ENCODE results near the gene GALNT2.

GALNT2 gene

DNA sequence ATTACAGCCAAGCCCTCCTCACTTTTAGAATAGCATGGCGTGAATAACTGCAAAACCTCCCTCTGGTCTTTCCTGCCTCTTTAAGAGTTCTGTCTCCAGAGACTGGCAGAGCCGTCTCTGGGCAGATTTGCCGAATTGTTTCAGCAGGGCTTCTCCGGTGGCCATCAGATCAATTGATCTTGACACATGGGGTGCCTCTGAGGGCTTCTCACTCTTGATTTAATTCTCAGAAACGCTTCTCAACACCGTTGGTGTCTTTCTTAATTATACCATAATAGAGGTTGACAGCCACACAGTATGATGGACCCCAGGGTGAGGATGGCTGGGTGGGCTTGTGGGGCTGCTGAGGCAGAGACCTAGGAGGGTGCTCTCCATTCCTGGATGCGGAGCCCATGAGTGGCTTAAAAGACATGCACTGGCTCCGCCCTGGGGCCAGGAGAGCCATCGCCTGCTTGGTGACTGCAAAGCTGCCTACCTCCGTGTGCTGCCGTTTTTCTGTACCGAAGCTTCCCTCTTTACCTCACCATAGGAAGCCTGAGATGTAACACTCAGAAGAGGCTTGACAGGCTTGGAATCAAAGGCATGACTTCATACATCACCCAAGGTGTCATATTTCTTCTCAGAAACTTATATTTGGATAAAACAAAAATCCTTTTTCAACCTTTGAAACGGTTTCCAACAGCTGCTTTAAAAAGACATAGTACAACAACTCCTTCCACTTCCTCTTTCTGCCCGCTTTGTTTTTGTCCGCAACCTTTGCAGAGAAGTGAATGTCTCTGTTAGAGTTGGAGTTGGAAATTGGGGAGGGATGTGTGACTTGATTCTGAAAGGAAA is 82.9 kb downstream of the GALNT2 start:
- Histone ChIP-seq H3K9me3 (ENCODE audit: control insufficient read depth in 1 of 2, low read length in 2 of 2) (no peaks in the 10 kb centered on the region), H3K36me3 (ENCODE audit: control insufficient read depth in 1 of 2, insufficient read depth in 2 of 2, low read length in 2 of 2) (peaks cover 0 to 4% of the 10 kb centered on the region in 2 donors), H3K4me1 (ENCODE audit: control insufficient read depth in 1 of 2, insufficient read depth in 2 of 2, low read length in 2 of 2) (peaks cover 32 to 53% of the 10 kb centered on the region in 2 donors), H3K4me3 (ENCODE audit: low read depth in 1 of 2, low read length in 2 of 2) (no peak overlapping the region), H3K9ac (ENCODE audit: low read depth in 1 of 2, low read length in 2 of 2) (no peak overlapping the region), H3K27me3 (ENCODE audit: control insufficient read depth in 1 of 2, insufficient read depth in 2 of 2, low read length in 2 of 2) (no peaks in the 10 kb centered on the region), H3K27ac (ENCODE audit: low read depth, low read length) (no peak overlapping the region)

DNA sequence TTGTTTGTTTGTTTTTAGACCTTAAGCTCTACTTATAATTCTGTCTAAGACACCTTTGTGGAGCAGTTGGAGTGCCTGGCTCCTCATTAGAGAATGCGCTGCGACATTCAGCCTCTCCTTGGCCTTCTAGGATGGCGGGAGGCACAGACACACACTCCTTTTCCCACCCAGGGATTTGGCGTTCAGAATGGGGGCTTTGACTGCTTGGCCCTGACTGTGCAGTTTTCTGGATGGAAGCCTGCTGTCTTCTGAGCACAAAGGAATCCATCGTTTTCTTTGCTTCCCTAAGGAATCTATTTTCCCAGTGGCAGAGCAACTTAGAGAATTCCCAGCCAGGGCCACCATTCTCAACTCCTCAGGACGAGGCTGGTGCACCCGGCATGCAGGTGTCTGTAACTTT is 83.6 kb downstream of the GALNT2 start:
- no peak overlapping the region for H3K9ac ChIP-seq (ENCODE audit: low read depth in 1 of 2, low read length in 2 of 2)
- H3K27me3 ChIP-seq (ENCODE audit: control insufficient read depth in 1 of 2, insufficient read depth in 2 of 2, low read length in 2 of 2) = no peaks in the 10 kb centered on the region
- no peak overlapping the region for H3K4me3 ChIP-seq (ENCODE audit: low read depth in 1 of 2, low read length in 2 of 2)
- peak overlapping the region; percentile 13 for H3K27ac ChIP-seq (ENCODE audit: low read depth, low read length)
- no peaks in the 10 kb centered on the region for H3K9me3 ChIP-seq (ENCODE audit: control insufficient read depth in 1 of 2, low read length in 2 of 2)
- H3K4me1 ChIP-seq (ENCODE audit: control insufficient read depth in 1 of 2, insufficient read depth in 2 of 2, low read length in 2 of 2) = peaks cover 32 to 46% of the 10 kb centered on the region in 2 donors
- peaks cover 0 to 4% of the 10 kb centered on the region in 2 donors for H3K36me3 ChIP-seq (ENCODE audit: control insufficient read depth in 1 of 2, insufficient read depth in 2 of 2, low read length in 2 of 2)

DNA sequence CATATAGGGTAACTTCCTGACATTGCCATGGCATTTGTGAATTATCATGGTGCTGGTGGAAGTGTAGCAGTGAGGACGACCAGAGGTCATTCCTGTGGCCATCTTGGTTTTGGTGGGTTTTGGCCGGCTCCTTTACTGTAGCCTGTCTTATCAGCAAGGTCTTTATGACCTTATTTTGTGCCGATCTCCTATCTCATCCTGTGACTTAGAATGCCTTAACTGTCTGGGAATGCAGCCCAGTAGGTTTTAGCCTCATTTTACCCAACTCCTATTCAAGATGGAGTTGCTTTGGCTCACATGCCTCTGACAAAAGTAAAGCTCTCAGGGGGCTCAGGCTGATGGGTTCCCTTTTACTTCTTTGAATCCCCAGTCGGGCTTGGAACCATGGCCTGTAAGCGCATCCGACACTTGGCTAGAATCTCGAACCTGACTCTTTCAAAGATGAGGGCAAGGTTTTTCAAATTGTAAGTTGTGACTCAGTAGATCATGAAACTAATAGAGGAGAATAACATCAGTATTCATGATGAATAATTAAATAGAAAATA is 85.0 kb downstream of the GALNT2 start:
- peaks cover 24 to 36% of the 10 kb centered on the region in 2 donors for H3K4me1 ChIP-seq (ENCODE audit: control insufficient read depth in 1 of 2, insufficient read depth in 2 of 2, low read length in 2 of 2)
- no peak overlapping the region for H3K9ac ChIP-seq (ENCODE audit: low read depth in 1 of 2, low read length in 2 of 2)
- H3K4me3 ChIP-seq (ENCODE audit: low read depth in 1 of 2, low read length in 2 of 2) = no peak overlapping the region
- peaks cover 0 to 4% of the 10 kb centered on the region in 2 donors for H3K36me3 ChIP-seq (ENCODE audit: control insufficient read depth in 1 of 2, insufficient read depth in 2 of 2, low read length in 2 of 2)
- no peaks in the 10 kb centered on the region for H3K9me3 ChIP-seq (ENCODE audit: control insufficient read depth in 1 of 2, low read length in 2 of 2)
- H3K27me3 ChIP-seq (ENCODE audit: control insufficient read depth in 1 of 2, insufficient read depth in 2 of 2, low read length in 2 of 2) = no peaks in the 10 kb centered on the region
- no peak overlapping the region for H3K27ac ChIP-seq (ENCODE audit: low read depth, low read length)

DNA sequence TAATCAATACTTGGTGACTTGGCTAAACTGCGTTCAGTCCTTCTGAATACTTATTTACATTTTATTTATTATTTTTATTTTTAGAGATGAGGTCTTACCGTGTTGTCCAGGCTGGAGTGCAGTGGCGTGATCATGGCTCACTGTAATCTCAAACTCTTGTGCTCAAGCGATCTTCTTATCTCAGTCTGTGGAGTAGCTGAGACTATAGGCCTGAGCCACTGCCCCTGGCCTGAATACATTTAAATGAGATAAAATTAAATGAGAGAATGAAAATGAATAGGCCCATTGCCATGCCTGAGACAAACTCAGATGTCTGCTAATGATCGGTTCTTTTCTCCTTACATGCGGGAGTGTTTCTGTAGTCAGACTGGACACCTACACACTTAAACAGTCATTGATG is 86.0 kb downstream of the GALNT2 start:
- peaks cover 24 to 40% of the 10 kb centered on the region in 2 donors for H3K4me1 ChIP-seq (ENCODE audit: control insufficient read depth in 1 of 2, insufficient read depth in 2 of 2, low read length in 2 of 2)
- peaks cover 0 to 4% of the 10 kb centered on the region in 2 donors for H3K36me3 ChIP-seq (ENCODE audit: control insufficient read depth in 1 of 2, insufficient read depth in 2 of 2, low read length in 2 of 2)
- H3K4me3 ChIP-seq (ENCODE audit: low read depth in 1 of 2, low read length in 2 of 2) = no peak overlapping the region
- H3K9me3 ChIP-seq (ENCODE audit: control insufficient read depth in 1 of 2, low read length in 2 of 2) = no peaks in the 10 kb centered on the region
- no peaks in the 10 kb centered on the region for H3K27me3 ChIP-seq (ENCODE audit: control insufficient read depth in 1 of 2, insufficient read depth in 2 of 2, low read length in 2 of 2)
- no peak overlapping the region for H3K9ac ChIP-seq (ENCODE audit: low read depth in 1 of 2, low read length in 2 of 2)
- H3K27ac ChIP-seq (ENCODE audit: low read depth, low read length) = no peak overlapping the region

DNA sequence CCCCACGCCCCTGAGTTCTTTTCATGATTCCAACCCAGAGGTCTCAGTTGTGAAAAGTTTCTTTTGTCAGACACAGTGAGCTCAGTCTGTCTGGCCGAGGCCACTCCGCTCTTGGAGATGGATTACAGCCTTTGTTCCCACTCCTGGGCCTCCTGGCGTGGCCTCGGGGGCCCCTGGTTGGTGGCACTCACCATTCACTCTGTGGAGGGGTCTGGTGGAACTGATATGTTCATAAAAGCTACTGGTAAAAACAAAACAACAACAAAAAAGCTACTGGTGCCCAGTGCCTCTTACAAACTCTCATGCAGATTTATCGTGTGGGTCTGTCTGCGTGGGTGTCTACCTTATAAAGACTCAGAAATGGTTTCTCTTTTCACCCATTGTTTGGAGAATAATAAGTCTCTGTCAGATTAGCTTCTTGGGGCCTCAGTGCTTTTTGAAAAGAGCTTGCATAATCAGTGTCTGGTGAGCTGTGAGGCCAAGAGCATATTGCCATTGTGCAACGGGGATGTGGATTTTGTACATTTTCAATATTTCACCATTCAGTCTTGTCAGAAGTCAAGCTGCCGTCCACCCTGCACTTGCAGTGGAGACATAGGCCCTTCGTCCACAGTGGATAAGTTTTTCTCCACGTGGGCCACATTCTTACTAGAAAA is 86.7 kb downstream of the GALNT2 start:
- H3K4me1 ChIP-seq (ENCODE audit: control insufficient read depth in 1 of 2, insufficient read depth in 2 of 2, low read length in 2 of 2) = peaks cover 29 to 44% of the 10 kb centered on the region in 2 donors
- no peaks in the 10 kb centered on the region for H3K27me3 ChIP-seq (ENCODE audit: control insufficient read depth in 1 of 2, insufficient read depth in 2 of 2, low read length in 2 of 2)
- peak overlapping the region in 1 of 2 donors; percentile 3 for H3K9ac ChIP-seq (ENCODE audit: low read depth in 1 of 2, low read length in 2 of 2)
- no peak overlapping the region for H3K4me3 ChIP-seq (ENCODE audit: low read depth in 1 of 2, low read length in 2 of 2)
- peaks cover 0 to 4% of the 10 kb centered on the region in 2 donors for H3K36me3 ChIP-seq (ENCODE audit: control insufficient read depth in 1 of 2, insufficient read depth in 2 of 2, low read length in 2 of 2)
- H3K27ac ChIP-seq (ENCODE audit: low read depth, low read length) = no peak overlapping the region
- H3K9me3 ChIP-seq (ENCODE audit: control insufficient read depth in 1 of 2, low read length in 2 of 2) = no peaks in the 10 kb centered on the region

DNA sequence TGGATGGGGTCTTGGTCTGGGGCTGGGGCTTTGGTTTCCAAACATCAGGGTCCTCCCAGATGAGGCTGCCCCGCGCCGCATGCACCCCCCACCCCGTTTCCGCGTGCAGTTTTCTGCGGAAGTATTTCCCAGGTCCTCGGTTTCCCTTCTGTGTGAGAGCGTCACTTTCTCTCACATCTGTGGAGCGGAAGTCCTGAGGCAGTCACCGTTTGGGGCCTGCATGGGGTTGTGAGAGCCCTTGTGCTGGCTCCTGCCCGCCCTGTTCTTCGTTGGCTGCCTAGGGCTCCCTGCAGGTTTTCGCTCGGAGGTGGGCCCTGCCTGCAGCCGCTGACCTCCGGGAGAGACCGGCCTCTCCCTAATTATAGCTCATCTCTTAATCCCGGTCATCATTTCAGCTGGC is 88.0 kb downstream of the GALNT2 start:
- H3K4me1 ChIP-seq (ENCODE audit: control insufficient read depth in 1 of 2, insufficient read depth in 2 of 2, low read length in 2 of 2) = peaks cover 39 to 50% of the 10 kb centered on the region in 2 donors
- H3K4me3 ChIP-seq (ENCODE audit: low read depth in 1 of 2, low read length in 2 of 2) = no peak overlapping the region

DNA sequence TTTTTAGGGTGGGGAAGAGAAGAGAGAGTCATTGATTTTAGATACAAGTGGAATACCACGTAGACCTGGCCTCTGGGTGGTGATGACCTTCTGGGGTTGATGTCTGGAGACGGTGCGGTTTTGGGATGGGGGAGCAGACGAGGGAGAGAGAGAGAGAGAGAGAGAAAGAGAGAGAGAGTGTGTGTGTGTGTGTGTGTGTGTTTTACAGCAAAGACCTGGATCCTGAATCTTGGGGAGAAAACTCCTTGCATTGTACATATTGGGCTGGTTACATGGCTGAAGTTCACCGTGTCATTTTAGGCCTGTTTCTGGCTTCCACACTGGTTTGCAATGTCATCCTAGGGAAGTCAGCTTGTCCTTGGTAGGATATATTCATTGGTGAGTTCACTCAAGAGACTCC is 89.0 kb downstream of the GALNT2 start:
- Histone ChIP-seq H3K9ac (ENCODE audit: low read depth in 1 of 2, low read length in 2 of 2) (no peak overlapping the region), H3K4me1 (ENCODE audit: control insufficient read depth in 1 of 2, insufficient read depth in 2 of 2, low read length in 2 of 2) (peaks cover 38 to 51% of the 10 kb centered on the region in 2 donors), H3K9me3 (ENCODE audit: control insufficient read depth in 1 of 2, low read length in 2 of 2) (no peaks in the 10 kb centered on the region), H3K27me3 (ENCODE audit: control insufficient read depth in 1 of 2, insufficient read depth in 2 of 2, low read length in 2 of 2) (no peaks in the 10 kb centered on the region), H3K36me3 (ENCODE audit: control insufficient read depth in 1 of 2, insufficient read depth in 2 of 2, low read length in 2 of 2) (peaks cover 0 to 4% of the 10 kb centered on the region in 2 donors), H3K4me3 (ENCODE audit: low read depth in 1 of 2, low read length in 2 of 2) (no peak overlapping the region), H3K27ac (ENCODE audit: low read depth, low read length) (no peak overlapping the region)

More for the DNA sequence above, 88.0 kb downstream of the GALNT2 start:
- peaks cover 0 to 4% of the 10 kb centered on the region in 2 donors for H3K36me3 ChIP-seq (ENCODE audit: control insufficient read depth in 1 of 2, insufficient read depth in 2 of 2, low read length in 2 of 2)
- H3K9me3 ChIP-seq (ENCODE audit: control insufficient read depth in 1 of 2, low read length in 2 of 2) = no peaks in the 10 kb centered on the region
- no peak overlapping the region for H3K27ac ChIP-seq (ENCODE audit: low read depth, low read length)
- H3K9ac ChIP-seq (ENCODE audit: low read depth in 1 of 2, low read length in 2 of 2) = no peak overlapping the region
- no peaks in the 10 kb centered on the region for H3K27me3 ChIP-seq (ENCODE audit: control insufficient read depth in 1 of 2, insufficient read depth in 2 of 2, low read length in 2 of 2)

DNA sequence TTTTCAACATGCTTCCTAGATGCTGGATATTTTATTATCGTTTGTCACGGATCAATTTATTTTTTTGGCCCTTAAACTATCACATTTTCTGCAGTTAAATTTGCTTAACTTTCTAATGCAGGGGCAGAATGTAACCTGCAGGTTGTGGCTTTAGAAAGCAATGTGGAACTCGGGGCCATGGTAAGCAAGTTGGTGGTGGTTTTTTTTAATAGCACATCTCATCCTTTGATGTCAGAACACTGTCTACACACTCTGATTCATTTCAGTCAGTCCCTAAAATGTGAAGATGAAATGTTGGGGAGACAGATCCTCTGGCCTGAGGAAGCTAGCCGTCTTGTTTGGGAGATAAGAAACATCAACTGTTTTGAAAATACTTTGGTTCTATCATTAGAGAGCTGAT is 89.5 kb downstream of the GALNT2 start:
- Histone ChIP-seq H3K9me3 (ENCODE audit: control insufficient read depth in 1 of 2, low read length in 2 of 2) (no peaks in the 10 kb centered on the region), H3K4me1 (ENCODE audit: control insufficient read depth in 1 of 2, insufficient read depth in 2 of 2, low read length in 2 of 2) (peaks cover 41 to 54% of the 10 kb centered on the region in 2 donors), H3K27ac (ENCODE audit: low read depth, low read length) (no peak overlapping the region), H3K27me3 (ENCODE audit: control insufficient read depth in 1 of 2, insufficient read depth in 2 of 2, low read length in 2 of 2) (no peaks in the 10 kb centered on the region), H3K36me3 (ENCODE audit: control insufficient read depth in 1 of 2, insufficient read depth in 2 of 2, low read length in 2 of 2) (no peaks in the 10 kb centered on the region), H3K9ac (ENCODE audit: low read depth in 1 of 2, low read length in 2 of 2) (no peak overlapping the region), H3K4me3 (ENCODE audit: low read depth in 1 of 2, low read length in 2 of 2) (no peak overlapping the region)

DNA sequence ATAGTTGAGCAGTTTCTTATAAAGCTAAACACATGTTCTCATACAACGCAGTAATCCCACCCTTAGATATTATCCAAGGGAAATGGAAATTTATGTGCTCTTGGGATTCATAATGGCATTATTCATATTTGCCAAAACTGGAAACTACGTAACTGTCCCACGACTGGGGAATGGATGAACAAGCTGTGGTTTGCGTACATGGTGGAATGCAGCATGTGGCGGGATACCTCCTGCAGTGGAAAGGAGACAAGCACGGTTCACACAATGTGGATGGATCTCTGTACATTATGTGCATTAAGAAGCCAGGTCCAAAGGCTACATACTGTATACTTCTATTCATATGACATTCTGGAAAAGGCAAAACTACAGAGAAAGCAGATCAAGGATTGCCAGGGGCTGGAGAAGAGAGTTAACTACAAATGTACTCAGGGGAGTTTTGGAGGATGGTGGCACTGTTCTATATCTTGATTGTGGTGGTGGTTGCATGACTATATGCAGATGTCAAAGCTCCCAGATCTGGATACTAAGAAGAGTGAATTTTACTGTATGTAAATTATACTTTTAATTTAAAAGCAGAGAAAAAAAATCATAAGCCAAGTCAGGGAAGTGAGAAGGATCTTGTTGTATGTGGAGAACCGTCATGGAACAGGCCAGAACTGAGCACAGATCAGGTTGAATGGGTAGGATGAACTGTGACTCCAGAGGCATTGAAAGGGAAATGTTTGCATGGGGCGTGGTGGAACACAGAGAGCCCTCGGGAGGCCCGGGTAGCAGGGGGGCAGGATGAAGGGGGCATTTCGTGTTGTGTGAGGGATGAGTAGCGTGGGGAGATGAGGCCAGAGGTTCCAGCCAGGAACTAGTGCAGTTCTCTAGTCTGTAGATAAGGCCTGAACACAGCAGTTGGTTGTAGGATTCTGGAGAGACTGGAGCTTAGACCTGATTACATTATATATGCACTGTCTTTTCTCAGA is 90.7 kb downstream of the GALNT2 start:
- Histone ChIP-seq H3K9me3 (ENCODE audit: control insufficient read depth in 1 of 2, low read length in 2 of 2) (no peaks in the 10 kb centered on the region), H3K4me1 (ENCODE audit: control insufficient read depth in 1 of 2, insufficient read depth in 2 of 2, low read length in 2 of 2) (peaks cover 43 to 55% of the 10 kb centered on the region in 2 donors), H3K4me3 (ENCODE audit: low read depth in 1 of 2, low read length in 2 of 2) (no peak overlapping the region), H3K27ac (ENCODE audit: low read depth, low read length) (no peak overlapping the region), H3K36me3 (ENCODE audit: control insufficient read depth in 1 of 2, insufficient read depth in 2 of 2, low read length in 2 of 2) (no peaks in the 10 kb centered on the region), H3K9ac (ENCODE audit: low read depth in 1 of 2, low read length in 2 of 2) (no peak overlapping the region), H3K27me3 (ENCODE audit: control insufficient read depth in 1 of 2, insufficient read depth in 2 of 2, low read length in 2 of 2) (no peaks in the 10 kb centered on the region)
